ENCODE measurements around the gene PTGES. TPM values are rescaled to one million over a fixed set of nuclear protein-coding genes. Genes with fewer than 3 reads are reported as not detected.

Gene PTGES
- total RNA-seq, 2 experiments from 2014 or later, result 0.09 to 0.16 TPM

DNA sequence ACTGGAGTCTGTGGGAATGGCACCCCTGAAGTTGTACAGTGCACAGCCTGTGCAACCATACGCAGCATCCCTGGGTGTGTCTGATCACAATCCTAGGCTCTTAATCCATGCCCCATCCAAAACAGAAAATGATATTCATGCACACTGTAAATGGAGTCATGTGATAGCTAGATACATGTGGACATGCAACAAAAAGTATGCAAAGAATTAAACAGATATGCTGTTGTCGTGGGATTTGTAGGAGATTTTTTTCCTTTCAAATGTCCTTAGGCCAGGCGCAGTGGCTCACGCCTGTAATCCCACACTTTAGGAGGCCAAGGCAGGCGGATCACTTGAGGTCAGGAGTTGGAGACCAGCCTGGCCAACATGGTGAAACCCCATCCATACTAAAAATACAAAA lies 51.3 kb downstream of the PTGES start:
- Mint-ChIP-seq H3K9me3 (ENCODE audit: low read depth) (no peaks in the 10 kb centered on the region), H3K4me3 (no peak overlapping the region), H3K27me3 (peaks cover 21% of the 10 kb centered on the region), H3K36me3 (ENCODE audit: low read depth) (no peaks in the 10 kb centered on the region), H3K27ac (no peak overlapping the region), H3K4me1 (peaks cover 10% of the 10 kb centered on the region)
- intact Hi-C loops (cut with DNase I, micrococcal nuclease), result no loop called here
- CTCF ChIA-PET, result interaction anchor here (0.6 kb wide), 2 partner anchors 66 to 1601 kb away, joined by 3 read pairs; no protein-coding TSS in a partner anchor
- POLR2A ChIA-PET, result no interaction called here
- ATAC-seq, result no peak
- no peak for DNase-seq

GRCh38 chr9:129701054-129701453 lies 51.8 kb downstream of the PTGES start:
- Mint-ChIP-seq H3K27me3 (peaks cover 22% of the 10 kb centered on the region), H3K9me3 (ENCODE audit: low read depth) (no peaks in the 10 kb centered on the region), H3K4me1 (peaks cover 10% of the 10 kb centered on the region), H3K36me3 (ENCODE audit: low read depth) (no peaks in the 10 kb centered on the region), H3K4me3 (no peak overlapping the region), H3K27ac (no peak overlapping the region)
- intact Hi-C loops (cut with DNase I, micrococcal nuclease), result no loop called here
- ATAC-seq, result no peak
- DNase-seq, result no peak
- ChIA-PET POLR2A (no interaction called here), CTCF (interaction anchor here (0.6 kb wide), 1 partner anchor 66 kb away, joined by 3 read pairs; no protein-coding TSS in a partner anchor)

GRCh38 chr9:129698254-129698757 lies 54.5 kb downstream of the PTGES start:
- peaks cover 33% of the 10 kb centered on the region for H3K27me3 Mint-ChIP-seq
- intact Hi-C loops (cut with DNase I, micrococcal nuclease), result no loop called here
- ChIA-PET CTCF (interaction anchor here (1.2 kb wide), 1 partner anchor 29 kb away, joined by 5 read pairs; no protein-coding TSS in a partner anchor), POLR2A (interaction anchor here (1.0 kb wide), 1 partner anchor 39 kb away, joined by 4 read pairs; no protein-coding TSS in a partner anchor)
- DNase-seq (peak; percentile 28), ATAC-seq (no peak)
- H3K36me3 Mint-ChIP-seq (ENCODE audit: low read depth), result no peaks in the 10 kb centered on the region
- H3K27ac Mint-ChIP-seq, result peak overlapping the region; percentile 69
- peaks cover 10% of the 10 kb centered on the region for H3K4me1 Mint-ChIP-seq
- H3K4me3 Mint-ChIP-seq, result peak overlapping the region; percentile 62
- no peaks in the 10 kb centered on the region for H3K9me3 Mint-ChIP-seq (ENCODE audit: low read depth)

DNA sequence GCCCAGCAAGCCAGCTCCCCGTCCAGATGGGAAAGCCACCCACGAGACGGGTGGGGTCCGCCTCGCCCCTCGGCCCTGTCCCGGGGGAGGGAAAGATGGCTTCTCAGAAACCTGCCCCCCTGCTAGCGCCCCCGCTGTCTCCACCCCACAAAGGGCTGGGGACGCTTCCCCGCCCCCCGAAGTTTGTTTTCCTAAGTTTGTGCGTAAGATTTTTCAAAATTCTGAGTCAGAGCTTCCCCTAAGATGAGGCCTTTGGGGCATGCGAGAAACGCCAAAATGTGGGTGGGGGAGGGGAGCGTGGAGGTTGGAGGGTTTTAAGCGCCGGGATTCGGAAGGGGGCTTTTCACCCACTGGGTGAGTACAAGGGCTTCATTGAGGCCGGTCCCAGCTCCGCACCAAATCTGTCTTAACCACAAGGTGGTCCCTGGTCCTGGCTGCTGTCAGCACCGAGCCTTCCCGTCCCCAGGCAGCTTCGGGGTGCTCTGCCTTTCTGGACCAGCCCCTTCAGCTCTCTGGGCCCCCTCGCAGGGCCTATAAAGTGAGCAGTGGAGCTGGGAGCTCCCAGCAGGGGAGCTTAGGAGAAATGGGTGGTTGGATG lies 55.1 kb downstream of the PTGES start:
- peaks cover 10% of the 10 kb centered on the region for H3K4me1 Mint-ChIP-seq
- peaks cover 31% of the 10 kb centered on the region for H3K27me3 Mint-ChIP-seq
- peak; percentile 63 for ATAC-seq
- H3K27ac Mint-ChIP-seq, result peak overlapping the region; percentile 69
- intact Hi-C loops (cut with DNase I, micrococcal nuclease), result loop anchor here in 1 of 2 experiments (1.0 kb wide), 1 partner anchor 55 kb away; the partner anchor contains the start of gene ASB6
- ChIA-PET CTCF (interaction anchor here (0.6 to 1.2 kb wide), 2 partner anchors 29 to 771 kb away, joined by 3 to 5 read pairs; no protein-coding TSS in a partner anchor), POLR2A (interaction anchor here (1.0 kb wide), 1 partner anchor 40 kb away, joined by 4 read pairs; no protein-coding TSS in a partner anchor)
- peak; percentile 74 for DNase-seq
- no peaks in the 10 kb centered on the region for H3K36me3 Mint-ChIP-seq (ENCODE audit: low read depth)
- peak overlapping the region; percentile 62 for H3K4me3 Mint-ChIP-seq
- no peaks in the 10 kb centered on the region for H3K9me3 Mint-ChIP-seq (ENCODE audit: low read depth)

GRCh38 chr9:129696944-129697655 lies 55.7 kb downstream of the PTGES start:
- no peaks in the 10 kb centered on the region for H3K9me3 Mint-ChIP-seq (ENCODE audit: low read depth)
- intact Hi-C loops (cut with DNase I, micrococcal nuclease), result loop anchor here in 1 of 2 experiments (1.0 kb wide), 1 partner anchor 55 kb away; the partner anchor contains the start of gene ASB6

GRCh38 chr9:129695870-129696269 lies 57.0 kb downstream of the PTGES start:
- Mint-ChIP-seq H3K4me3 (no peak overlapping the region), H3K9me3 (ENCODE audit: low read depth) (no peaks in the 10 kb centered on the region), H3K27me3 (peaks cover 27% of the 10 kb centered on the region), H3K27ac (no peak overlapping the region), H3K4me1 (peaks cover 10% of the 10 kb centered on the region), H3K36me3 (ENCODE audit: low read depth) (no peaks in the 10 kb centered on the region)
- ChIA-PET CTCF (interaction anchor here (0.8 to 2.2 kb wide), 3 partner anchors 31 to 604 kb away, joined by 3 to 4 read pairs (median 4); no protein-coding TSS in a partner anchor), POLR2A (no interaction called here)
- intact Hi-C loops (cut with DNase I, micrococcal nuclease), result no loop called here
- ATAC-seq, result no peak
- DNase-seq, result no peak

More at GRCh38 chr9:129696944-129697655, 55.7 kb downstream of the PTGES start:
- CTCF ChIA-PET, result interaction anchor here (0.6 to 2.2 kb wide), 3 partner anchors 30 to 770 kb away, joined by 3 to 5 read pairs (median 4); no protein-coding TSS in a partner anchor
- no peaks in the 10 kb centered on the region for H3K36me3 Mint-ChIP-seq (ENCODE audit: low read depth)
- ATAC-seq (peak; percentile 59), DNase-seq (peak; percentile 51)
- peak overlapping the region; percentile 62 for H3K4me3 Mint-ChIP-seq
- POLR2A ChIA-PET, result no interaction called here
- peaks cover 28% of the 10 kb centered on the region for H3K27me3 Mint-ChIP-seq
- H3K4me1 Mint-ChIP-seq, result peaks cover 10% of the 10 kb centered on the region
- peak overlapping the region; percentile 86 for H3K27ac Mint-ChIP-seq

- no peak for ATAC-seq
- Mint-ChIP-seq H3K4me1 (peaks cover 10% of the 10 kb centered on the region), H3K4me3 (no peak overlapping the region), H3K27me3 (peaks cover 20% of the 10 kb centered on the region), H3K36me3 (ENCODE audit: low read depth) (no peaks in the 10 kb centered on the region), H3K9me3 (ENCODE audit: low read depth) (no peaks in the 10 kb centered on the region), H3K27ac (no peak overlapping the region)
- ChIA-PET POLR2A (no interaction called here), CTCF (interaction anchor here (1.0 kb wide), 1 partner anchor 70 kb away, joined by 4 read pairs; no protein-coding TSS in a partner anchor)
- no peak for DNase-seq
- intact Hi-C loops (cut with DNase I, micrococcal nuclease), result loop anchor here in 1 of 2 experiments (5.0 kb wide), 1 partner anchor 1052 kb away; no protein-coding TSS in a partner anchor
Observed at GRCh38 chr9:129694243-129694646, 58.6 kb downstream of the PTGES start.

DNA sequence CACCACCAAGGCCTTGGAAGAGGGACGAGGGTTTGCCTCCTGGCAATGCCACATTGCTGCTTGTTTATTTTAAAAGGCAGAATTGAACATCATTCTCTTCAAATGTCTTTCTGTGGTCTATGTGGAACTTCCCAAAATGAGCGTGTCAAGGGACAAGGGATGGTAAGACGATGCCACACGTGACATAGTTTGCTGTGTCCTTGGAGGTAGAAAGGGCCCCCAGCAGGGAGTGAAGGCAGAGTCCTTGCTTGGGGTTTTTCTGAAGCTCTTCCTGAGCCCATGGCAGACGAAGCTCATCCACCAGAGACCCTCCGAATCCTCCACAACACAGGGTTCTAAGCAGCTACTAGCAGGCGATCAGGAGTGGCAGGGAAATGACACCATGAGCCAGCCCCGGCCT lies 59.1 kb downstream of the PTGES start:
- H3K27ac Mint-ChIP-seq, result no peak overlapping the region
- H3K4me1 Mint-ChIP-seq, result peaks cover 10% of the 10 kb centered on the region
- H3K4me3 Mint-ChIP-seq, result no peak overlapping the region
- H3K36me3 Mint-ChIP-seq (ENCODE audit: low read depth), result no peaks in the 10 kb centered on the region
- DNase-seq, result no peak
- ChIA-PET CTCF (interaction anchor here (0.6 to 1.0 kb wide), 2 partner anchors 70 to 363 kb away, joined by 3 to 4 read pairs; no protein-coding TSS in a partner anchor), POLR2A (no interaction called here)
- peaks cover 19% of the 10 kb centered on the region for H3K27me3 Mint-ChIP-seq
- no peaks in the 10 kb centered on the region for H3K9me3 Mint-ChIP-seq (ENCODE audit: low read depth)
- no peak for ATAC-seq
- intact Hi-C loops (cut with DNase I, micrococcal nuclease), result loop anchor here in 1 of 2 experiments (5.0 kb wide), 1 partner anchor 1051 kb away; no protein-coding TSS in a partner anchor

DNA sequence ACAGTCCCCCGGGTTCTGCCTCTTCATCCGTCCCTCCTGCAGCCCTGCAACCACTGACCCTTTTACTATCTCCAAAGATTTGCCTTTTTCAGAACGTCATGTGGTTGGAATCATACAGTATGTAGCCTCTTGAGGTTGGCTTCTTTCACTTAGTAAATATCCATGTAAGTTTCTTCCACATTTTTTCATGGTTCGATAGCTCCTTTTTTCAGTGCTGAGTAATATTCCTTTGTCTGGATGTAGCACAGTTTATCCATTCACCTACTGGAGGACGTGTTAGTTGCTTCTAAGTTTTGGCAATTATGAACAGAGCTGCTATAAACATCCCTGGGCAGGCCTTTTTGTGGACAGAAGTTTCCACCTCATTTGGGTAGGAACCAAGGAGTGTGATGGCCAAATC lies 60.3 kb downstream of the PTGES start:
- DNase-seq (no peak), ATAC-seq (no peak)
- Mint-ChIP-seq H3K36me3 (ENCODE audit: low read depth) (no peaks in the 10 kb centered on the region), H3K4me1 (peaks cover 3% of the 10 kb centered on the region), H3K27ac (no peak overlapping the region), H3K9me3 (ENCODE audit: low read depth) (no peaks in the 10 kb centered on the region), H3K27me3 (peaks cover 18% of the 10 kb centered on the region), H3K4me3 (no peak overlapping the region)
- POLR2A ChIA-PET, result no interaction called here
- intact Hi-C loops (cut with DNase I, micrococcal nuclease), result loop anchor here in 1 of 2 experiments (5.0 kb wide), 1 partner anchor 1050 kb away; no protein-coding TSS in a partner anchor
- CTCF ChIA-PET, result no interaction called here
